ENCODE measurements around the gene PDE11A. TPM values are rescaled to one million over a fixed set of nuclear protein-coding genes. Genes with fewer than 3 reads are reported as not detected.

The PDE11A gene
- total RNA-seq, 1 donor from 2014 or later, result 1.2 TPM

DNA sequence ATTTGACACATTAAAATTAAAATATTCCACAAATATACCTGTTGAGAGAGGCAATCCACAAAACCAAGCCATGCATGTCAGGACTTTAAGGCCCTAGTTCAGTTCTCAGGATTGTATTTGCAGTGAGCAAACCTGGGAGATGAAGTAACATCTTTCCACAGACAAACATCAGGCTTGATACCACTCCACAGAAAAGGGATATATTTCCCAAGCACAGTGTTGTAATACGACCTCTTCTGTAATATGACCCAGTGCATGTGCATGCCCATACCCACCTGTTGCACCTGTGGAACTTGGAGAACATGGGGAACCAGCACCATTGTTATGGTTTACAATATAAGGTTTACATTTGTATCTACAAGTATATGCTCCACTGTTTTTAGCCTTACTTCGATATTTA, 184.0 kb downstream of the PDE11A start:
- no peak for DNase-seq (ENCODE audit: low read depth)
- H3K4me3 ChIP-seq (ENCODE audit: low read depth, low read length), result no peak overlapping the region
- TF ChIP-seq, protein P1, sequence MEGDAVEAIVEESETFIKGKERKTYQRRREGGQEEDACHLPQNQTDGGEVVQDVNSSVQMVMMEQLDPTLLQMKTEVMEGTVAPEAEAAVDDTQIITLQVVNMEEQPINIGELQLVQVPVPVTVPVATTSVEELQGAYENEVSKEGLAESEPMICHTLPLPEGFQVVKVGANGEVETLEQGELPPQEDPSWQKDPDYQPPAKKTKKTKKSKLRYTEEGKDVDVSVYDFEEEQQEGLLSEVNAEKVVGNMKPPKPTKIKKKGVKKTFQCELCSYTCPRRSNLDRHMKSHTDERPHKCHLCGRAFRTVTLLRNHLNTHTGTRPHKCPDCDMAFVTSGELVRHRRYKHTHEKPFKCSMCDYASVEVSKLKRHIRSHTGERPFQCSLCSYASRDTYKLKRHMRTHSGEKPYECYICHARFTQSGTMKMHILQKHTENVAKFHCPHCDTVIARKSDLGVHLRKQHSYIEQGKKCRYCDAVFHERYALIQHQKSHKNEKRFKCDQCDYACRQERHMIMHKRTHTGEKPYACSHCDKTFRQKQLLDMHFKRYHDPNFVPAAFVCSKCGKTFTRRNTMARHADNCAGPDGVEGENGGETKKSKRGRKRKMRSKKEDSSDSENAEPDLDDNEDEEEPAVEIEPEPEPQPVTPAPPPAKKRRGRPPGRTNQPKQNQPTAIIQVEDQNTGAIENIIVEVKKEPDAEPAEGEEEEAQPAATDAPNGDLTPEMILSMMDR (conservative IDR thresholded peaks at IDR 0.05; ENCODE audit: low read depth, low read length), result no peak

DNA sequence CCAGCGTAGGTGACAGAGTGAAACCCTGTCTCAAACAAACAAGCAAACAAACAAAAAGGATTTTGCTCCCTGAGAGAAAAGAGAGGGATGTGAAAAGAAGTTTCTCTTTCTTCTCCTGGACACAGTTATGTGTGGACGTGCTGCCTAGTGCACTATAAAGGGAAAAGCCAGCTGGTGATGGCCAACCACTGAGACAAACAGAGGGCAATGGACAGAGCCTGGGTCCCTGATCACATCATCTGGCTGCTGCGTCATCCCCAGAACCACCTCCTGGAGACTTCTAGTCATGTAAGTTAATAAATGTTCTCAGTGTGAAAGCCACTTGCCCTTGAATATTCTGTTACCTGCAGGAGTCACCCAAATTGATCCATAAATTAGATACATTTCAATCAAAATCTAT, 184.9 kb downstream of the PDE11A start:
- DNase-seq (ENCODE audit: low read depth), result no peak
- H3K4me3 ChIP-seq (ENCODE audit: low read depth, low read length), result no peak overlapping the region
- TF ChIP-seq, protein P1 (conservative IDR thresholded peaks at IDR 0.05; ENCODE audit: low read depth, low read length), result no peak

DNA sequence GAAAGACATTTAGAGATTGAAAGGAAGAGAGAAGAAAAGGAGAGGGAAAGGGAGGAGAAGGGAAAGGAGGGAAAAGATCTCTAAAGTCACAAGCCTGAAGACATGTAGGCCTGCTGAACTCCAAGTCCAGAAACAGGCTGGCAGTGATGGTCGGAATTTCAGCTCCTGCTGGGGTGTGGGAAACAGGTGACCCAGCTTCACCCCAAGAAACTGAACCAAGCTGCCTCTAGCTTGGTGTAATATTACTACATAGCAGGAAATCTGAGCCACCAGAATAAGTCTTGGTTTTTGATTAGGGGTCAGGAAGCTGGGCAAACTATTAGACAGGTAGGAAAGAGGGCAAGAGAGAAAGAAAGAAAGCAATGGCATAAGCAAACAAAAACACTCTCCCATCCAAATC, 185.8 kb downstream of the PDE11A start:
- no peak overlapping the region for H3K4me3 ChIP-seq (ENCODE audit: low read depth, low read length)
- TF ChIP-seq, protein P1 (conservative IDR thresholded peaks at IDR 0.05; ENCODE audit: low read depth, low read length), result no peak
- no peak for DNase-seq (ENCODE audit: low read depth)

DNA sequence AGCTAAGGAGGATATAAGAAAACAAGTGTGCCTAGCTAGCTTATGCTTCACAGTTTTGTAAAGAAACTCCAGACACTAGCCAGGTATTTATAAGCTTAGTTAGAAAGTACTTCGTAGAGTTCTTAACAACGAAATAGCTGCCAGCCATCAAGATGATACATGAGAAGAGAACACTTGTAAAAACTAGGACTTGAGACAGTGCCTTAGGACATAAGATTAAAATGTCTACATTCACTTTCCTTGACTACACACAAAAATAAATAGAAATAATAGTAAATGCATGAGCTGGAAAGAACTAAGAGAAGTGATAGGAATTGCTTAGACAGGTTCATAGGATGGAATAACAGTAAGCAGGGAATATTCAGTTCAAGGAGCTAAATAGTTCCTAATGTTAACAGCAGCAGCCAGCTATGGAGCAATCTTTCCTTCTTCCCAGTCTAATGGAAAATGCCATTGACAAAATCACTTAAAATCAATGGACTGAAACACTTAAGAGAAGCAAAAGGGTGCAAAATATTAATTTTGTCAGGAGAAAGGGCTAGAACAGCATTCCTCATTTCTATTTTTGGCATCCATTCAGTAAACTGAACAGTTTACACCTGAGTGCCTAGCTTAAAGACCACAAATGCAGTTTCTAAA, 186.6 kb downstream of the PDE11A start:
- no peak for DNase-seq (ENCODE audit: low read depth)
- TF ChIP-seq, protein P1 (conservative IDR thresholded peaks at IDR 0.05; ENCODE audit: low read depth, low read length), result no peak
- H3K4me3 ChIP-seq (ENCODE audit: low read depth, low read length), result no peak overlapping the region

DNA sequence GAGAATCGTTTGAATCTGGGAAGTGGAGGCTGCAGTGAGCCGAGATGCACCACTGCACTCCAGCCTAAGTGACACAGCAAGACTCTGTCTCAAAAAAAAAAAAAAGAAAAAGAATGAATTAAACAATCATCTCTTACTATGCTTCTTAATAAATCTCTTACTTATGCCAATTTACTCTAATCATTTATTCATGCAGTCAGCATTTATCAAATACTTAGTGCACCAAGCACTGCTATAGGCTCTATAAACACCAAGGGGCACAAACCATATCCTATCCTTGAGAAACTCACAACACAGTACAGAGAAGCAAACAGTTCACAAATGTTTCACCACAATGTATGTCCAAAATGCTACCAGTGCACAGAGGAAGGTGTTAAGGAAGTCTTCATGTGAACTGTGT, 189.4 kb downstream of the PDE11A start:
- no peak overlapping the region for H3K4me3 ChIP-seq (ENCODE audit: low read depth, low read length)
- DNase-seq (ENCODE audit: low read depth), result no peak
- TF ChIP-seq, protein P1 (conservative IDR thresholded peaks at IDR 0.05; ENCODE audit: low read depth, low read length), result no peak

DNA sequence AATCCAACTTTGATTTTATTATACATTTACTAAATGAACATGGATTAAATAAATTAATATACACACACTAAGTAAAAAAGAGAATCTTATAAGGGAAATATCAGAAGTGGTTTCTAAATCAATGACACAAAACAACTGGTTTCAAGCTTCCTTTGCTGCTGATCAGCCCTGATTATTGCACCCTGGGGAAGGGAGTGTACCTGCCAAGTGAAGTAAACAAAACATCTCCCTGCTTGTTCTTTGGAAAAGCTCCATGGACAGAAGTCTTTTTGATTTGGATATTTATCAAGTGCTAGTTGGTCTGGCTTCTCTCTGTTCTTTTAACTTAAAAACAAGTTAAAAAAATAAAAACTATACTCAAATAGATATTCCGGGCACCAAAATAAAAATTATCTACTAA, 190.1 kb downstream of the PDE11A start:
- TF ChIP-seq, protein P1 (conservative IDR thresholded peaks at IDR 0.05; ENCODE audit: low read depth, low read length), result no peak
- no peak overlapping the region for H3K4me3 ChIP-seq (ENCODE audit: low read depth, low read length)

DNA sequence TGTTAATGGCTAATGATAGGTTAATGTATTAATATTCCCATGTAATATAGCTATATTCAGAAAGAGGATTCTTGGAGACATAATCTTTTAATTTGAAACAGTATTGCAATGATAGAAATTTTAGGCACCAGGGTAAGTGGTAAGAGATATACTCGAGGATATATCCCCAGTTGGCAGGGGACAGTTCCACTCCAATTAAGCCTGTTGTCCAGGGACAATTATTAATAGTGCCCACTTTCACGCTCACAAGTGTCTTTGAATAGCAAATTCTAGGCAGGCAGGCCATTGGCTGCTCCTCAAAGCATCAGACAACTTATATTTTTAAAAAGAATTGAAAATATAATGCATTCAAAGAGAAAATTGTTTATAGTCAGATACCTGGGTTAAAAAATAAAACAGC, 190.7 kb downstream of the PDE11A start:
- no peak for DNase-seq (ENCODE audit: low read depth)
- no peak overlapping the region for H3K4me3 ChIP-seq (ENCODE audit: low read depth, low read length)
- TF ChIP-seq, protein P1 (conservative IDR thresholded peaks at IDR 0.05; ENCODE audit: low read depth, low read length), result no peak

More for the DNA sequence above, 190.1 kb downstream of the PDE11A start:
- no peak for DNase-seq (ENCODE audit: low read depth)

Data from epithelial cell of proximal tubule (primary cell).